ENCODE measurements around the gene RAD9A.

Gene RAD9A

DNA sequence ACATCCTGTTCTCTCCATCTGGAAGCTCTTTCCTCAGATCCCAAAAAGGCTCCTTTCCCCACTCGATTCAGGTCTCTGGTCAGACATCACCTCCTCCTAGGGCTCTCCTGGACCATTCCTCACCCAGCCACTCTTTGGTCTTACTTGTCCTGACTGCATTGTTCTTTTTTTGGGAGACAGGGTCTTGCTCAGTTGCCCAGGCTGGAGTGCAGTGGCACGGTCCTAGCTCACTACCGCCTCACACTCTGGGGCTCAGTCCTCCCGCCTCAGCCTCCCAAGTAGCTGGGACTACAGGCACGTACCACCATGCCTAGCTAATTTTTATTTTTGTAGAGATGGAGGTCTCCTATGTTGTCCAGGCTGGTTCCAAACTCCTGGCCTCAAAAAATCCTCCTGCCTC is 53.7 kb downstream of the RAD9A start:
- no peak for DNase-seq
